ENCODE data around the gene LIPG.

The LIPG gene

GRCh38 chr18:49524951-49525350 lies 36.9 kb upstream of the LIPG start:
- Histone ChIP-seq H3K36me3 (ENCODE audit: control insufficient read depth, low read depth, low read length) (no peaks in the 10 kb centered on the region), H3K27ac (ENCODE audit: low read length) (no peak overlapping the region), H3K4me3 (ENCODE audit: low read length) (no peak overlapping the region), H3K27me3 (ENCODE audit: control insufficient read depth, insufficient read depth, low read length) (no peaks in the 10 kb centered on the region), H3K4me1 (ENCODE audit: control insufficient read depth, low read depth, low read length) (peaks cover 18% of the 10 kb centered on the region), H3K9ac (ENCODE audit: low read length) (no peak overlapping the region), H3K9me3 (ENCODE audit: control insufficient read depth, low read depth, low read length) (no peaks in the 10 kb centered on the region)

GRCh38 chr18:49525981-49526380 lies 35.9 kb upstream of the LIPG start:
- Histone ChIP-seq H3K27ac (ENCODE audit: low read length) (no peak overlapping the region), H3K36me3 (ENCODE audit: control insufficient read depth, low read depth, low read length) (no peaks in the 10 kb centered on the region), H3K4me1 (ENCODE audit: control insufficient read depth, low read depth, low read length) (peaks cover 10% of the 10 kb centered on the region), H3K27me3 (ENCODE audit: control insufficient read depth, insufficient read depth, low read length) (no peaks in the 10 kb centered on the region), H3K9me3 (ENCODE audit: control insufficient read depth, low read depth, low read length) (no peaks in the 10 kb centered on the region), H3K9ac (ENCODE audit: low read length) (no peak overlapping the region), H3K4me3 (ENCODE audit: low read length) (no peak overlapping the region)

- H3K27me3 ChIP-seq (ENCODE audit: control insufficient read depth, insufficient read depth, low read length): no peaks in the 10 kb centered on the region
- H3K4me3 ChIP-seq (ENCODE audit: low read length): no peak overlapping the region
Observed at GRCh38 chr18:49527631-49528327, 34.1 kb upstream of the LIPG start.

GRCh38 chr18:49529596-49529995 lies 32.3 kb upstream of the LIPG start:
- Histone ChIP-seq H3K4me3 (ENCODE audit: low read length) (no peak overlapping the region), H3K36me3 (ENCODE audit: control insufficient read depth, low read depth, low read length) (no peaks in the 10 kb centered on the region), H3K4me1 (ENCODE audit: control insufficient read depth, low read depth, low read length) (peaks cover 8% of the 10 kb centered on the region), H3K9ac (ENCODE audit: low read length) (no peak overlapping the region), H3K9me3 (ENCODE audit: control insufficient read depth, low read depth, low read length) (peaks cover 1% of the 10 kb centered on the region), H3K27me3 (ENCODE audit: control insufficient read depth, insufficient read depth, low read length) (no peaks in the 10 kb centered on the region), H3K27ac (ENCODE audit: low read length) (no peak overlapping the region)

More at GRCh38 chr18:49527631-49528327, 34.1 kb upstream of the LIPG start:
- Histone ChIP-seq H3K36me3 (ENCODE audit: control insufficient read depth, low read depth, low read length) (no peaks in the 10 kb centered on the region), H3K9me3 (ENCODE audit: control insufficient read depth, low read depth, low read length) (no peaks in the 10 kb centered on the region), H3K27ac (ENCODE audit: low read length) (no peak overlapping the region), H3K4me1 (ENCODE audit: control insufficient read depth, low read depth, low read length) (peaks cover 8% of the 10 kb centered on the region), H3K9ac (ENCODE audit: low read length) (no peak overlapping the region)

GRCh38 chr18:49531678-49532153 lies 30.1 kb upstream of the LIPG start:
- no peak overlapping the region for H3K27ac ChIP-seq (ENCODE audit: low read length)
- no peak overlapping the region for H3K4me3 ChIP-seq (ENCODE audit: low read length)
- H3K9ac ChIP-seq (ENCODE audit: low read length): no peak overlapping the region
- H3K4me1 ChIP-seq (ENCODE audit: control insufficient read depth, low read depth, low read length): peaks cover 20% of the 10 kb centered on the region
- no peaks in the 10 kb centered on the region for H3K27me3 ChIP-seq (ENCODE audit: control insufficient read depth, insufficient read depth, low read length)
- no peaks in the 10 kb centered on the region for H3K36me3 ChIP-seq (ENCODE audit: control insufficient read depth, low read depth, low read length)
- H3K9me3 ChIP-seq (ENCODE audit: control insufficient read depth, low read depth, low read length): peaks cover 9% of the 10 kb centered on the region

- Histone ChIP-seq H3K4me1 (ENCODE audit: control insufficient read depth, low read depth, low read length) (peaks cover 23% of the 10 kb centered on the region), H3K27ac (ENCODE audit: low read length) (no peak overlapping the region), H3K9ac (ENCODE audit: low read length) (no peak overlapping the region), H3K9me3 (ENCODE audit: control insufficient read depth, low read depth, low read length) (peaks cover 9% of the 10 kb centered on the region), H3K36me3 (ENCODE audit: control insufficient read depth, low read depth, low read length) (no peaks in the 10 kb centered on the region), H3K4me3 (ENCODE audit: low read length) (no peak overlapping the region), H3K27me3 (ENCODE audit: control insufficient read depth, insufficient read depth, low read length) (no peaks in the 10 kb centered on the region)
Observed at GRCh38 chr18:49534846-49535601, 26.8 kb upstream of the LIPG start.

GRCh38 chr18:49537232-49537896 lies 24.5 kb upstream of the LIPG start:
- H3K27me3 ChIP-seq (ENCODE audit: control insufficient read depth, insufficient read depth, low read length): no peaks in the 10 kb centered on the region
- no peaks in the 10 kb centered on the region for H3K36me3 ChIP-seq (ENCODE audit: control insufficient read depth, low read depth, low read length)
- H3K4me3 ChIP-seq (ENCODE audit: low read length): no peak overlapping the region
- no peak overlapping the region for H3K9ac ChIP-seq (ENCODE audit: low read length)
- H3K9me3 ChIP-seq (ENCODE audit: control insufficient read depth, low read depth, low read length): peaks cover 9% of the 10 kb centered on the region
- peaks cover 23% of the 10 kb centered on the region for H3K4me1 ChIP-seq (ENCODE audit: control insufficient read depth, low read depth, low read length)
- no peak overlapping the region for H3K27ac ChIP-seq (ENCODE audit: low read length)

GRCh38 chr18:49544362-49544761 lies 17.5 kb upstream of the LIPG start:
- no peaks in the 10 kb centered on the region for H3K9me3 ChIP-seq (ENCODE audit: control insufficient read depth, low read depth, low read length)
- no peak overlapping the region for H3K9ac ChIP-seq (ENCODE audit: low read length)
- H3K4me3 ChIP-seq (ENCODE audit: low read length): no peak overlapping the region
- H3K27ac ChIP-seq (ENCODE audit: low read length): no peak overlapping the region
- H3K36me3 ChIP-seq (ENCODE audit: control insufficient read depth, low read depth, low read length): no peaks in the 10 kb centered on the region
- no peaks in the 10 kb centered on the region for H3K27me3 ChIP-seq (ENCODE audit: control insufficient read depth, insufficient read depth, low read length)
- H3K4me1 ChIP-seq (ENCODE audit: control insufficient read depth, low read depth, low read length): peaks cover 7% of the 10 kb centered on the region

- Histone ChIP-seq H3K4me1 (ENCODE audit: control insufficient read depth, low read depth, low read length) (peaks cover 7% of the 10 kb centered on the region), H3K27me3 (ENCODE audit: control insufficient read depth, insufficient read depth, low read length) (no peaks in the 10 kb centered on the region), H3K27ac (ENCODE audit: low read length) (no peak overlapping the region)
Observed at GRCh38 chr18:49546278-49546677, 15.6 kb upstream of the LIPG start.

GRCh38 chr18:49546719-49547273 lies 15.1 kb upstream of the LIPG start:
- H3K9me3 ChIP-seq (ENCODE audit: control insufficient read depth, low read depth, low read length): no peaks in the 10 kb centered on the region
- no peak overlapping the region for H3K27ac ChIP-seq (ENCODE audit: low read length)
- H3K36me3 ChIP-seq (ENCODE audit: control insufficient read depth, low read depth, low read length): no peaks in the 10 kb centered on the region
- peaks cover 7% of the 10 kb centered on the region for H3K4me1 ChIP-seq (ENCODE audit: control insufficient read depth, low read depth, low read length)
- no peak overlapping the region for H3K9ac ChIP-seq (ENCODE audit: low read length)
- H3K4me3 ChIP-seq (ENCODE audit: low read length): no peak overlapping the region
- H3K27me3 ChIP-seq (ENCODE audit: control insufficient read depth, insufficient read depth, low read length): no peaks in the 10 kb centered on the region

More at GRCh38 chr18:49546278-49546677, 15.6 kb upstream of the LIPG start:
- Histone ChIP-seq H3K4me3 (ENCODE audit: low read length) (no peak overlapping the region), H3K9me3 (ENCODE audit: control insufficient read depth, low read depth, low read length) (no peaks in the 10 kb centered on the region), H3K9ac (ENCODE audit: low read length) (no peak overlapping the region), H3K36me3 (ENCODE audit: control insufficient read depth, low read depth, low read length) (no peaks in the 10 kb centered on the region)

GRCh38 chr18:49547701-49548100 lies 14.2 kb upstream of the LIPG start:
- no peak overlapping the region for H3K4me3 ChIP-seq (ENCODE audit: low read length)
- no peaks in the 10 kb centered on the region for H3K9me3 ChIP-seq (ENCODE audit: control insufficient read depth, low read depth, low read length)
- no peaks in the 10 kb centered on the region for H3K27me3 ChIP-seq (ENCODE audit: control insufficient read depth, insufficient read depth, low read length)
- no peaks in the 10 kb centered on the region for H3K36me3 ChIP-seq (ENCODE audit: control insufficient read depth, low read depth, low read length)
- peaks cover 7% of the 10 kb centered on the region for H3K4me1 ChIP-seq (ENCODE audit: control insufficient read depth, low read depth, low read length)
- H3K27ac ChIP-seq (ENCODE audit: low read length): no peak overlapping the region
- no peak overlapping the region for H3K9ac ChIP-seq (ENCODE audit: low read length)

All from iPS-18a (cell line).